ENCODE results near the gene NKX1-1. TPM values are rescaled to one million over a fixed set of nuclear protein-coding genes. Genes with fewer than 3 reads are reported as not detected.

NKX1-1 gene
- polyA plus RNA-seq, 1 donor from 2014 or later = not detected

DNA sequence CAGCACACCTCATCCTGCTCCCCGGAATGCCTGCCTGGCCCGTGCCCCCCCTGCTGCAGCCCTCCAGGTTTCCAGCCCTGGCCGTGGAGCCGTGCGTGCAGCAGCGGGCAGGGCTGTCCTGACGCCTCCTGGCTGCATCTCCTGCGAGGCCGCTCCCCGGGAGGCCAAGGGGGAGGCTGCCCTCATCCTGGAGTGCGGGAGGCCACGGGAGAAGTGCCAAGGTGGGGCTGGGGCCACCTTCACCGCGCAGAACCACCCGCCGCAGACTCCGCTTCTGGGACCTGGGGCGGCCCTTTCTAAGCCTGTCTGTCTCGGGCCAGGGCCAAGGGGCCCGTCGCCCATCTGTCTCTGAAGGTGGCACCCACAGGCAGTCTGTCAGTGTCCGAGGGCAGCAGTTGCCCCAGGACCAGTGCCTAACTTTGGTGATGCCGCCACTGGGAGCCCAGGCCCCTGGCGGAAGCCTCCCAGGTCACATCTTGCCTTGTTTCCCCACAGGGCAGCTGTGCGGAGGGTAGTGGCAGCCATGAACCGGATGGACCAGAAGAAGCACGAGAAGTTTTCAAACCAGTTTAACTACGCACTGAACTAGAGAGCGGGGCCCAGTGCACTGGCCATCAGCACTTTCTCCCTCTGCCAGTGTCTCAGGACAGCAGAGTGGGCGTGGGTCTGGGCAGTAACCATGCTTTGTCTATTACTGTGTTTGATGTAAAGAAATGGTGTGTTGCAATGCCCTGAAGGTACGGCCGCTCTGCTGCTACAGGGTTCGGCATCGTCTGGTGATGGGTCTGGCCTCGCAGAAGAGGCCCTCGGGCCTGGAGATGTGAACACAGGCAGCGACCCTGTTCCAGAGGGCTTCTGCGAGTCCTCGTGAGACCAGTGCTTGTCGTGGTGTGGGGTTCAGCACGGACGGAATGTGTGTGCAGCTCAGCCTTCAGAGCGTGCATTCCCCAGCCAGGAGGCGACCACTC is 20.6 kb downstream of the NKX1-1 start:
- H3K9me3 ChIP-seq (ENCODE audit: low read length) = peaks cover 12% of the 10 kb centered on the region
- no peak overlapping the region for H2AFZ ChIP-seq (ENCODE audit: low read depth, low read length)
- H3K4me2 ChIP-seq (ENCODE audit: low read length) = no peak overlapping the region
- H3K9ac ChIP-seq (ENCODE audit: low read length) = no peak overlapping the region
- H3K79me2 ChIP-seq (replicated peaks; ENCODE audit: insufficient read depth, low read length) = no peaks in the 10 kb centered on the region
- H3K4me3 ChIP-seq (ENCODE audit: low read length) = no peak overlapping the region
- no peaks in the 10 kb centered on the region for H3F3A ChIP-seq (ENCODE audit: insufficient read depth, low read length, poor library complexity, severe bottlenecking)
- H3K27me3 ChIP-seq (ENCODE audit: insufficient read depth, low read depth, low read length) = no peaks in the 10 kb centered on the region
- H3K36me3 ChIP-seq (ENCODE audit: insufficient read depth, low read length) = no peaks in the 10 kb centered on the region
- H3K27ac ChIP-seq (ENCODE audit: low read length) = no peak overlapping the region
- no peaks in the 10 kb centered on the region for H3K9me2 ChIP-seq (ENCODE audit: insufficient read depth, low read length)
- H4K20me1 ChIP-seq (ENCODE audit: insufficient read depth) = no peaks in the 10 kb centered on the region
- TF ChIP-seq, protein P1, sequence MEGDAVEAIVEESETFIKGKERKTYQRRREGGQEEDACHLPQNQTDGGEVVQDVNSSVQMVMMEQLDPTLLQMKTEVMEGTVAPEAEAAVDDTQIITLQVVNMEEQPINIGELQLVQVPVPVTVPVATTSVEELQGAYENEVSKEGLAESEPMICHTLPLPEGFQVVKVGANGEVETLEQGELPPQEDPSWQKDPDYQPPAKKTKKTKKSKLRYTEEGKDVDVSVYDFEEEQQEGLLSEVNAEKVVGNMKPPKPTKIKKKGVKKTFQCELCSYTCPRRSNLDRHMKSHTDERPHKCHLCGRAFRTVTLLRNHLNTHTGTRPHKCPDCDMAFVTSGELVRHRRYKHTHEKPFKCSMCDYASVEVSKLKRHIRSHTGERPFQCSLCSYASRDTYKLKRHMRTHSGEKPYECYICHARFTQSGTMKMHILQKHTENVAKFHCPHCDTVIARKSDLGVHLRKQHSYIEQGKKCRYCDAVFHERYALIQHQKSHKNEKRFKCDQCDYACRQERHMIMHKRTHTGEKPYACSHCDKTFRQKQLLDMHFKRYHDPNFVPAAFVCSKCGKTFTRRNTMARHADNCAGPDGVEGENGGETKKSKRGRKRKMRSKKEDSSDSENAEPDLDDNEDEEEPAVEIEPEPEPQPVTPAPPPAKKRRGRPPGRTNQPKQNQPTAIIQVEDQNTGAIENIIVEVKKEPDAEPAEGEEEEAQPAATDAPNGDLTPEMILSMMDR (IDR thresholded peaks at IDR 0.05; ENCODE audit: poor library complexity, severe bottlenecking) = no peak
- TF ChIP-seq TAF1 (IDR thresholded peaks at IDR 0.05; ENCODE audit: low read depth) = no peak
- TF ChIP-seq MXI1 (conservative IDR thresholded peaks at IDR 0.05; ENCODE audit: poor library complexity, severe bottlenecking) = no peak
- no peak for TF ChIP-seq SMC3 (conservative IDR thresholded peaks at IDR 0.05; ENCODE audit: poor library complexity)
- TF ChIP-seq POLR2AphosphoS5 (IDR thresholded peaks at IDR 0.05) = no peak
- TF ChIP-seq, protein P2, sequence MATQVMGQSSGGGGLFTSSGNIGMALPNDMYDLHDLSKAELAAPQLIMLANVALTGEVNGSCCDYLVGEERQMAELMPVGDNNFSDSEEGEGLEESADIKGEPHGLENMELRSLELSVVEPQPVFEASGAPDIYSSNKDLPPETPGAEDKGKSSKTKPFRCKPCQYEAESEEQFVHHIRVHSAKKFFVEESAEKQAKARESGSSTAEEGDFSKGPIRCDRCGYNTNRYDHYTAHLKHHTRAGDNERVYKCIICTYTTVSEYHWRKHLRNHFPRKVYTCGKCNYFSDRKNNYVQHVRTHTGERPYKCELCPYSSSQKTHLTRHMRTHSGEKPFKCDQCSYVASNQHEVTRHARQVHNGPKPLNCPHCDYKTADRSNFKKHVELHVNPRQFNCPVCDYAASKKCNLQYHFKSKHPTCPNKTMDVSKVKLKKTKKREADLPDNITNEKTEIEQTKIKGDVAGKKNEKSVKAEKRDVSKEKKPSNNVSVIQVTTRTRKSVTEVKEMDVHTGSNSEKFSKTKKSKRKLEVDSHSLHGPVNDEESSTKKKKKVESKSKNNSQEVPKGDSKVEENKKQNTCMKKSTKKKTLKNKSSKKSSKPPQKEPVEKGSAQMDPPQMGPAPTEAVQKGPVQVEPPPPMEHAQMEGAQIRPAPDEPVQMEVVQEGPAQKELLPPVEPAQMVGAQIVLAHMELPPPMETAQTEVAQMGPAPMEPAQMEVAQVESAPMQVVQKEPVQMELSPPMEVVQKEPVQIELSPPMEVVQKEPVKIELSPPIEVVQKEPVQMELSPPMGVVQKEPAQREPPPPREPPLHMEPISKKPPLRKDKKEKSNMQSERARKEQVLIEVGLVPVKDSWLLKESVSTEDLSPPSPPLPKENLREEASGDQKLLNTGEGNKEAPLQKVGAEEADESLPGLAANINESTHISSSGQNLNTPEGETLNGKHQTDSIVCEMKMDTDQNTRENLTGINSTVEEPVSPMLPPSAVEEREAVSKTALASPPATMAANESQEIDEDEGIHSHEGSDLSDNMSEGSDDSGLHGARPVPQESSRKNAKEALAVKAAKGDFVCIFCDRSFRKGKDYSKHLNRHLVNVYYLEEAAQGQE (IDR thresholded peaks at IDR 0.05; ENCODE audit: borderline replicate concordance) = no peak
- TF ChIP-seq EZH2 (IDR thresholded peaks at IDR 0.05; ENCODE audit: borderline replicate concordance, insufficient read depth, low read length, poor library complexity, severe bottlenecking) = no peak
- no peak for TF ChIP-seq EP300 (conservative IDR thresholded peaks at IDR 0.05; ENCODE audit: poor library complexity, severe bottlenecking)
- TF ChIP-seq RAD21 (conservative IDR thresholded peaks at IDR 0.05) = no peak

DNA sequence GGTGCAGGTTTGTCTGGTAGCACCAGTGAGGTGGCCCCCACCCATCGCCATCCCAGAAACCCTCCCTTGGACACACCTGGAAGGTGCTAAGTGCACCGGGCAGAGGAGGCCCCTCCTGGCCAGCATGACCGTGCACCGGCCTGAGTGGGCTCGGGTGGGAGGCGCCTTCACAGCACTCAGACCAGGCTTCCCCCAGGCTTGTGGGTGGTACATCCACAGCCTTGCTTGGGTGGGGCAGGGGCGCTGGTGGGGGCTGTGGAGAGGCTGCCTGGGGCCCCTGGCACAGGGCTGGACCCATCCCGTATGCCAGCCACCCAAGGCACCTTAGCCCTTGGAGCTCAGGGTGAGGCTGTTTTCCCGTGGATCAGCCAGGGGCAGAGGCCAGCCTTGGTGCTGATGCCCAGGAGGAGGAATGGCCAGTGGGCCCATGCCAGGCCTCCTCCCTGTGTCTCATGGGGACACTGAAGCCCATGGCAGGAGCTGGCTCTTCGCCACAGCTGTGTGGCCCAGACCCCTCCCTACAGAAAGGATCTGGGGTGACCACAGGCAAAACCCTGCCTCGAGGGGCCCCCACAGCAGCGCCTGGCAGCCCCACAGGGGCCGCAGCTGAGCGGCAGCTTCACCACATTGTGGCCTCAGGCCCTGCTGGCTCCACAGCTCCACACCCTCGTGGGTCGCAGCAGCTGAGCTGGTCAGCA is 21.4 kb downstream of the NKX1-1 start:
- Histone ChIP-seq H3K27ac (ENCODE audit: low read length) (no peak overlapping the region), H2AFZ (ENCODE audit: low read depth, low read length) (no peak overlapping the region)

More for the DNA sequence above, 21.4 kb downstream of the NKX1-1 start:
- H3K9me3 ChIP-seq (ENCODE audit: low read length) = peaks cover 12% of the 10 kb centered on the region
- no peaks in the 10 kb centered on the region for H3K9me2 ChIP-seq (ENCODE audit: insufficient read depth, low read length)
- TF ChIP-seq EP300 (conservative IDR thresholded peaks at IDR 0.05; ENCODE audit: poor library complexity, severe bottlenecking) (no peak), SMC3 (conservative IDR thresholded peaks at IDR 0.05; ENCODE audit: poor library complexity) (no peak), EZH2 (IDR thresholded peaks at IDR 0.05; ENCODE audit: borderline replicate concordance, insufficient read depth, low read length, poor library complexity, severe bottlenecking) (no peak), TAF1 (IDR thresholded peaks at IDR 0.05; ENCODE audit: low read depth) (no peak), POLR2AphosphoS5 (IDR thresholded peaks at IDR 0.05) (no peak), MXI1 (conservative IDR thresholded peaks at IDR 0.05; ENCODE audit: poor library complexity, severe bottlenecking) (no peak), RAD21 (conservative IDR thresholded peaks at IDR 0.05) (no peak)
- TF ChIP-seq, protein P2 (IDR thresholded peaks at IDR 0.05; ENCODE audit: borderline replicate concordance) = no peak
- TF ChIP-seq, protein P1 (IDR thresholded peaks at IDR 0.05; ENCODE audit: poor library complexity, severe bottlenecking) = no peak
- H3K4me3 ChIP-seq (ENCODE audit: low read length) = no peak overlapping the region
- no peaks in the 10 kb centered on the region for H3F3A ChIP-seq (ENCODE audit: insufficient read depth, low read length, poor library complexity, severe bottlenecking)
- no peak overlapping the region for H3K4me2 ChIP-seq (ENCODE audit: low read length)
- H3K79me2 ChIP-seq (replicated peaks; ENCODE audit: insufficient read depth, low read length) = no peaks in the 10 kb centered on the region
- no peak overlapping the region for H3K9ac ChIP-seq (ENCODE audit: low read length)
- no peaks in the 10 kb centered on the region for H3K27me3 ChIP-seq (ENCODE audit: insufficient read depth, low read depth, low read length)
- H3K36me3 ChIP-seq (ENCODE audit: insufficient read depth, low read length) = no peaks in the 10 kb centered on the region
- H4K20me1 ChIP-seq (ENCODE audit: insufficient read depth) = no peaks in the 10 kb centered on the region

All from neural cell (in vitro differentiated cells).